ENCODE measurements around the gene CORO6. TPM values are rescaled to one million over a fixed set of nuclear protein-coding genes. Genes with fewer than 3 reads are reported as not detected.

The CORO6 gene
- total RNA-seq, 4 donors from 2014 or later, result 5.7 to 19.0 (median 8.7) TPM

- TF ChIP-seq, protein P1, sequence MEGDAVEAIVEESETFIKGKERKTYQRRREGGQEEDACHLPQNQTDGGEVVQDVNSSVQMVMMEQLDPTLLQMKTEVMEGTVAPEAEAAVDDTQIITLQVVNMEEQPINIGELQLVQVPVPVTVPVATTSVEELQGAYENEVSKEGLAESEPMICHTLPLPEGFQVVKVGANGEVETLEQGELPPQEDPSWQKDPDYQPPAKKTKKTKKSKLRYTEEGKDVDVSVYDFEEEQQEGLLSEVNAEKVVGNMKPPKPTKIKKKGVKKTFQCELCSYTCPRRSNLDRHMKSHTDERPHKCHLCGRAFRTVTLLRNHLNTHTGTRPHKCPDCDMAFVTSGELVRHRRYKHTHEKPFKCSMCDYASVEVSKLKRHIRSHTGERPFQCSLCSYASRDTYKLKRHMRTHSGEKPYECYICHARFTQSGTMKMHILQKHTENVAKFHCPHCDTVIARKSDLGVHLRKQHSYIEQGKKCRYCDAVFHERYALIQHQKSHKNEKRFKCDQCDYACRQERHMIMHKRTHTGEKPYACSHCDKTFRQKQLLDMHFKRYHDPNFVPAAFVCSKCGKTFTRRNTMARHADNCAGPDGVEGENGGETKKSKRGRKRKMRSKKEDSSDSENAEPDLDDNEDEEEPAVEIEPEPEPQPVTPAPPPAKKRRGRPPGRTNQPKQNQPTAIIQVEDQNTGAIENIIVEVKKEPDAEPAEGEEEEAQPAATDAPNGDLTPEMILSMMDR (IDR thresholded peaks at IDR 0.05), result no peak
- no peak for TF ChIP-seq POLR2A (IDR thresholded peaks at IDR 0.05)
- no peak overlapping the region for H3K4me3 ChIP-seq (ENCODE audit: low read depth, poor library complexity, severe bottlenecking)
- intact Hi-C loops (cut with DNase I; ENCODE audit: low total_unique reads), result loop anchor here (5.0 kb wide), 1 partner anchor 36 kb away; no protein-coding TSS in a partner anchor
- 92 to 93% methylated on average over 16 to 26 of the region's 37 CpGs for WGBS, 2 donors
- no peak for DNase-seq (ENCODE audit: low spot score in 2 of 2)
Measured at GRCh38 chr17:29576214-29577000, 46.3 kb downstream of the CORO6 start.

DNA sequence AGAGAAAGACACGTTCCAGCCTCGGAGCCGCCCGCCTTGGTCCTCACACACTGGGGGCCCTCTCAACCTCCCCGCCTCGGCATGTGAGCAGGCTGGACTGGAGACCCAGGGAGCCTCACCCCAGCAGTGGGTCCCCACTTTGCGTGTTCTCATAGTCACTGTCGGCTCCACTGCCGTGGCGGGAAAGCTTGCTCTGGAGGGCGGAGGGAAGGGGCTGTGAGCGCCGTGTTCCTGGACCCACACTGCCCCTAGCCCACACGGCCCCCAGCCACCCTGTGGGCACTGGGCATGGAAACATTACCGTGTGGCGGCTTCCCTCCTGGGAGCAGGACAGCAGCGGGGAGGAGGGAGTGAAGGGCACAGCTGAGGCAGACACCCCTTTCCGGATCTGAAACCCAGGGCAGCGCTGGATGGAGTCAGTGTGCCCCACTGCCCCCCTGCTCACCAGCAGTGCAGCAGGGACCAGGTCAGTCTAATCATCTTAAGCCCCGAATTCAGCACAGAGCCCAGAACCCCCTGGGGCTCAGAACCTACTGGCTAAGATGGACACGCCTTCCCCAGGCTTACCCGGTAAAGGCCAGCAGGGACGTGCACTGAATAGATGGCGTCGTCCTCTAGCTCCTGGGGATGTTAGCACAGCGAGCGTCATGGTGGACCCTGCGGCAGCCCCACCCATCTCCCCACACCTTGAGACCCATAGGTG, 47.0 kb downstream of the CORO6 start:
- no peak overlapping the region for H3K4me3 ChIP-seq (ENCODE audit: low read depth, poor library complexity, severe bottlenecking)
- no peak for TF ChIP-seq POLR2A (IDR thresholded peaks at IDR 0.05)
- TF ChIP-seq, protein P1 (IDR thresholded peaks at IDR 0.05), result no peak
- intact Hi-C loops (cut with DNase I; ENCODE audit: low total_unique reads), result loop anchor here (5.0 kb wide), 1 partner anchor 37 kb away; no protein-coding TSS in a partner anchor
- DNase-seq (ENCODE audit: low spot score in 2 of 2), result no peak
- 84 to 85% methylated on average over 24 to 27 of the region's 28 CpGs for WGBS, 2 donors

DNA sequence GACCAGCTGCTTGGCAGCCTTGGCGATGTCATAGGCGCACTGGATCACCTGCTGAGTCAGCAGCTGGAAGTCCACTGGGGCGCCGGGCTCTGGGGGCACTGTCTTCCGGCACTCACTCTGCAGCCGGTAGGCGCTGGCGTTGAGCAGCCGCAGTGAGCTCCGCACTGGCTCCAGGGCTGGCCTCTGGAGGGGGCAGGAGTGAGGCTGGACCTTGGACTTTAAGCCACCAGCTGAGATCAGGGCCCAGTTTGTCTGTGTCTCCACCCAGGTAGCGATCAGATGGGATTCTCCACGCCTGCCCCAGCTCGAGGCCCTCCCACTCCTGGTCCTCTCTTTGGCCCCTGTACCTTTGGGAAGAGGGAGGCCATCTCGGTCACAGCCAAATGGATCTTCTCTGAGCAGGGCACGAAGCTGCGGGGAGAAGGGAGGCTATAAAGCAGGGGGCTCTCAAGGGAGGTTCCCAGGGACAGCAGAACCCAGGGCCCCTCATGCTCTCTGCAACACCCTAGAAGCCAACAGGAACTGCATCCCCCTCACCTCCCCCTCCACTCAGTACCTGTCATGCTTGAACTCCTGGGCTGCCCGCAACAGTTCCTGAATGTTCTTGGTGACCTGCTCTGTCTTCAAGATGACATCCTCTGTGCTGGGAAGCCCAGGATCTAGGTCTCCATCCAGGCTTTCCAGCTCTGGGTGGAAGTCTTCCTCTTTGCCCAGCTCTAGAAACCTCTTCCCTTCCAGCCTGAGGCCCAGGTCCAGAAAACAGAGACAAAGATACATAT, 47.8 kb downstream of the CORO6 start:
- intact Hi-C loops (cut with DNase I; ENCODE audit: low total_unique reads), result loop anchor here (5.0 kb wide), 1 partner anchor 37 kb away; no protein-coding TSS in a partner anchor
- TF ChIP-seq, protein P1 (IDR thresholded peaks at IDR 0.05), result no peak
- TF ChIP-seq POLR2A (IDR thresholded peaks at IDR 0.05), result no peak
- H3K4me3 ChIP-seq (ENCODE audit: low read depth, poor library complexity, severe bottlenecking), result no peak overlapping the region
- DNase-seq (ENCODE audit: low spot score in 2 of 2), result peak in 1 of 2 donors; percentile 81
- 76 to 86% methylated on average over 16 to 17 of the region's 17 CpGs for WGBS, 2 donors

GRCh38 chr17:29573871-29574731, 48.6 kb downstream of the CORO6 start:
- no peak overlapping the region for H3K4me3 ChIP-seq (ENCODE audit: low read depth, poor library complexity, severe bottlenecking)
- intact Hi-C loops (cut with DNase I; ENCODE audit: low total_unique reads), result no loop called here
- 82 to 92% methylated on average over 14 of the region's 14 CpGs for WGBS, 2 donors
- TF ChIP-seq, protein P1 (IDR thresholded peaks at IDR 0.05), result no peak
- TF ChIP-seq POLR2A (IDR thresholded peaks at IDR 0.05), result no peak
- DNase-seq (ENCODE audit: low spot score in 2 of 2), result peak in 1 of 2 donors; percentile 70

- intact Hi-C loops (cut with DNase I; ENCODE audit: low total_unique reads), result no loop called here
- H3K4me3 ChIP-seq (ENCODE audit: low read depth, poor library complexity, severe bottlenecking), result no peak overlapping the region
- peak in 1 of 2 donors; percentile 79 for DNase-seq (ENCODE audit: low spot score in 2 of 2)
- WGBS, 2 donors, result 88 to 89% methylated on average over 6 of the region's 6 CpGs
- TF ChIP-seq, protein P1 (IDR thresholded peaks at IDR 0.05), result no peak
- TF ChIP-seq POLR2A (IDR thresholded peaks at IDR 0.05), result no peak
Measured at GRCh38 chr17:29573558-29573869, 49.2 kb downstream of the CORO6 start.
